KOPT-K1 (cell line): Measurements from ENCODE around the gene DGKH.

Experiments
- H3K27ac ChIP-seq: fragments of 200-600 bp; sonication (generic); 2 replicates; pipeline ENCODE4 v1.5.1; 2016; ENCODE audit warnings: antibody characterized with exemption, mild to moderate bottlenecking, low read depth, low read length; ENCODE audit not compliant: poor library complexity, severe bottlenecking
- H3K36me3 ChIP-seq: fragments of 200-600 bp; sonication (generic); 2 replicates; pipeline ENCODE4 v1.5.1; 2017; ENCODE audit warnings: antibody characterized with exemption, mild to moderate bottlenecking, low read length, moderate library complexity; ENCODE audit not compliant: insufficient read depth
- H3K9me3 ChIP-seq: fragments of 200-600 bp; sonication (generic); 2 replicates; pipeline ENCODE4 v1.5.1; 2017; ENCODE audit warnings: antibody characterized with exemption, low read length, mild to moderate bottlenecking; ENCODE audit not compliant: insufficient read depth, poor library complexity, severe bottlenecking

DGKH gene

GRCh38 chr13:42107421-42107820, 59.0 kb downstream of the DGKH start:
- Histone ChIP-seq H3K36me3 (no peaks in the 10 kb centered on the region), H3K27ac (no peak overlapping the region), H3K9me3 (no peaks in the 10 kb centered on the region)

GRCh38 chr13:42108217-42108616, 59.8 kb downstream of the DGKH start:
- Histone ChIP-seq H3K36me3 (no peaks in the 10 kb centered on the region), H3K9me3 (no peaks in the 10 kb centered on the region), H3K27ac (no peak overlapping the region)

- no peaks in the 10 kb centered on the region for H3K9me3 ChIP-seq
- no peaks in the 10 kb centered on the region for H3K36me3 ChIP-seq
- no peak overlapping the region for H3K27ac ChIP-seq
Observed at GRCh38 chr13:42109957-42110356, 61.5 kb downstream of the DGKH start.

DNA sequence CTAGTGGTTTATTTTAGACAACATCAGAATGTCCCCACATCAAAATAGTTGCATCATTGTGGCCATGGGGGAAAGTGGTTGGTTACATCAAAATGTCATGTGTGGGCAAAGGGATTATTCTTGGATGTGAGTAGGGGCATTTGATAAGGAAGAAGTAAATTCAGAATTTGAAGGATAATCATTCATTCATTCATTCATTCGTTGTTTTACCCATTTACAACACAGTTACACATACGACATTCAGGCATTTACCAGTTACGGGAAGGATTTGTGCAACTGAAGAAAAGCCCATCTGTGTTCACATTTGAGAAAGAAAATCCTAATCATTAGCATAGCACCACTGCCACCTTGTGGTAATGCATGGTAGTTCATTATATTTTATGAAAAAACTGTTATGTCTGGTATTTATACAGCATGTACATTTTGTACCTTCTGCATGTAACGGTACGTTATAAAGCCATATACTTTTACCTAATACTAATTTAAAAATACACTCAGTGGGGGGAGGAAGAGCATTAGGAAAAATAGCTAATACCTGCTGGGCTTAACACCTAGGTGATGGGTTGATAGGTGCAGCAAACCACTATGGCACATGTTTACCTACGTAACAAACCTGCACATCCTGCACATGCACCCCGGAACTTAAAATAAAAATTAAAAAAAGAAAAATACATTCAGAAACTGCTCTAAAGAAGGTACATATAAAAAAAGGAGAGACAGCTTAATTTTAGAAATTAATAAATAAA, 62.1 kb downstream of the DGKH start:
- no peak overlapping the region for H3K27ac ChIP-seq
- no peaks in the 10 kb centered on the region for H3K9me3 ChIP-seq
- no peaks in the 10 kb centered on the region for H3K36me3 ChIP-seq

- Histone ChIP-seq H3K27ac (no peak overlapping the region), H3K9me3 (no peaks in the 10 kb centered on the region), H3K36me3 (no peaks in the 10 kb centered on the region)
Observed at GRCh38 chr13:42112864-42113263, 64.4 kb downstream of the DGKH start.

- Histone ChIP-seq H3K27ac (no peak overlapping the region), H3K9me3 (no peaks in the 10 kb centered on the region), H3K36me3 (no peaks in the 10 kb centered on the region)
Observed at GRCh38 chr13:42113478-42113877, 65.0 kb downstream of the DGKH start.

DNA sequence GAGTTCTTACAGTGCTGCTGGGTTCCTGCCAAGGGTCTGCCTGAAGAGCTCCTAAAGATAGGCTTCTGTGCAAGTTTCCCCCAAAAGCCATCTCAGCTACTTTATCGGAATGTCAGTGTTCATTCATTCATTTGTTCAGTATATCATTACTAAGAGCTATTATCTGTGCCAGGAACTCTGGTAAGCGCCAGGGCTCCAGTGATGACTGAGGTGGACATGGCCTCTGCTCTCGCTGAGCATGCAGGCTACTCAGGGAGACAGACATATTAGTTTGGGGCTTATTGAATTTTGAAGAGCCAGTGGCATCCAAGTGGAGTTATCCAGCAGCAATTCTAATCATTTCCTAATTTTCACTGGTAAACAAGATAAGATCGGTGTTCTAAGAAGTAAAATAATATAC, 65.8 kb downstream of the DGKH start:
- H3K36me3 ChIP-seq = no peaks in the 10 kb centered on the region
- H3K27ac ChIP-seq = no peak overlapping the region

DNA sequence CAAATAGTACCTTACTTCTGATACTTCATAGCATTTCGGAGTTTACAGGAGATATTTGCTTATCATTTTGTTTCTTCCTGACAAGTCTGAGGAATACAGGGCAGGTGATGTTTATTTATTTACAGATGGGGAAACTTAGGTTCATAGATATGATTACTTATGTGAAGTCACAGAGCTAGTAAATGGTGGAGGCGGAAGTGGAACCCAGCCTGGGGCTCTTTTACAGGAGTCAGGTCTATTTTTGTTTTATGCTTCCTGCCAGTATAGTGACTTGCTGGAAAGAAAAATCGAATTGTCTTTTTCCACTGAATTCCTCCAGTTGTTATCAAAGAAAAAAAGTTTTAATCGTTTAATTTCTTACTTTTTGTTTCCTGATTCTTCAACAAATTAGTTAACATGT, 66.5 kb downstream of the DGKH start:
- Histone ChIP-seq H3K9me3 (no peaks in the 10 kb centered on the region), H3K27ac (no peak overlapping the region), H3K36me3 (no peaks in the 10 kb centered on the region)

More for the DNA sequence above, 65.8 kb downstream of the DGKH start:
- H3K9me3 ChIP-seq = no peaks in the 10 kb centered on the region

DNA sequence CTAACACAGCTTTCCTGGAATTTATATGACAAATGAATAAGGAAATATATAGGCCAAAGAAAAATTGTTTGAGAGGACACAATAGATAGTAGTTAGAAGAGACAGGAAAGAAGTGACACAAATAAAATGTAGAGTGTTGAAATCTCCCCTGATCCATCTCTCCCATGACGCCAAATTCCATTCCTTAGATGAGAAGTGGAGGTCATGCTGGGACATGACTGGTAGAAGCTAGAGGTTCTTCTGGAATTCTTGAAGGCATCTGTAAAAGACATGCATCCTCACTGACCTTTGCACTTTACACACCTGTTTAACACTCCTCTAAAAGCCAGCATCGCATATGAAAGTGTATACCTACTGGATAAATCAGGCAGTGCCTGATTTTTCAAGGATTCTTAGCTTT, 67.8 kb downstream of the DGKH start:
- Histone ChIP-seq H3K27ac (no peak overlapping the region), H3K9me3 (no peaks in the 10 kb centered on the region), H3K36me3 (no peaks in the 10 kb centered on the region)

GRCh38 chr13:42119041-42119440, 70.6 kb downstream of the DGKH start:
- no peak overlapping the region for H3K27ac ChIP-seq
- no peaks in the 10 kb centered on the region for H3K36me3 ChIP-seq
- no peaks in the 10 kb centered on the region for H3K9me3 ChIP-seq

GRCh38 chr13:42119875-42120274, 71.4 kb downstream of the DGKH start:
- no peaks in the 10 kb centered on the region for H3K9me3 ChIP-seq

DNA sequence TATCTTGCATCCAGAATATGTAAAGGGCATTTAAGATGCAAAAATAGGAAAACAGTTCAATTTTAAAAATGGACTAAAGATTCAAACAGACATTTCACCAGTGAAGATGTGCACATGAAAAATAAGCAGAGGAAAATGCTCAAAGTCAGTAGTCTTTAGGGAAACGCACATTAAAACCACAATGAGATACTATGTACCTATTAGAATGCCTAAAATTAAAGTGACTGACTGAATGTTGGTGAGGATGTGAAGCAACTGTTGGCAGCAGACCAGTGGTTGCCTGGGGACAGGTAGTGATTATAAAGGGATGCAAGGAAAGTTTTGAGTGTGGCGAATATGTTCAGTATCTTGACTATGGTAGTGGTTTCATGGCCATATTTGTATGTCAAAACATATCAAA, 75.2 kb downstream of the DGKH start:
- no peaks in the 10 kb centered on the region for H3K9me3 ChIP-seq
- H3K36me3 ChIP-seq = no peaks in the 10 kb centered on the region
- no peak overlapping the region for H3K27ac ChIP-seq

More at GRCh38 chr13:42119875-42120274, 71.4 kb downstream of the DGKH start:
- Histone ChIP-seq H3K27ac (no peak overlapping the region), H3K36me3 (no peaks in the 10 kb centered on the region)

DNA sequence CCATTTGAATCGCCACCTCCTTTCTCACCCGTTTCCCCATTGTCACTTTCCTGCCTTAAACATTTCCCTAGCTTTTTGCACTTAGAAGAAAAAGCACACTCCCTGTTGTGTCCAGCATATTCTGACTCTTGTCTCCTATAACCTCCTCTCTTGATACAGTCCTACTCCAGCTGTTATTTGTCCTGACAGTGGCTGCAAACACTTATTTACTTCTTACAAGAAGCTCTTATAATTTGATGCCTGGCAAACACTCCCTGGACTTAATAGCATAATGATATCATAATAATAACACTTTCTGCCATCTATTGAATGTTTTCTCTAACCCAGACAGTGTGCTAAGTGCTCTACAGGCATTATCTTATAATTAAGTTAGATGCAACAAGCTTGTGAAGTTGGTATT, 76.6 kb downstream of the DGKH start:
- H3K9me3 ChIP-seq = no peaks in the 10 kb centered on the region
- peaks cover 5% of the 10 kb centered on the region; the same call in 1 of the 2 replicates for H3K36me3 ChIP-seq
- no peak overlapping the region for H3K27ac ChIP-seq

- Histone ChIP-seq H3K27ac (no peak overlapping the region), H3K9me3 (no peaks in the 10 kb centered on the region), H3K36me3 (peaks cover 18% of the 10 kb centered on the region; the same call in 1 of the 2 replicates)
Observed at GRCh38 chr13:42127047-42127446, 78.6 kb downstream of the DGKH start.

DNA sequence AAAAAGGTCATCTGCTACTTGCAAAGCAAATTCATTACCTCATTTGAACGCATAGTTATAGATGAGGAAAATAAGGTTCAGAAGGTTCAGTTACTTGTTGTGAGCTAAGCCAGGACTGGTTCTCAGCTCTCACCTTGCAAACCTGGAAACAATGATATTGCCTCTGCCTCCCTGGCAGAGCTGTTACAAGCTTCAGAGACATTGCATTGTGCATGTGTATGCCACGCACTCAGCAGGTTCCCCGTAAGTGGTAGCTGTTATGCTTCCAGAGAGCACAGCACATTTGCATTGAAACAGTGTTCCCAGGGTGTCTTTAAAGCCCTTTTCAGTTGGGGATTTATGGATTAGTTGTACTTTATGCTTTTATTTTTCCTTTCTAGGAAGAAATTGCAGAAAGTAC, 80.6 kb downstream of the DGKH start:
- H3K9me3 ChIP-seq = no peaks in the 10 kb centered on the region
- no peak overlapping the region for H3K27ac ChIP-seq
- H3K36me3 ChIP-seq = peaks cover 18% of the 10 kb centered on the region; the same call in 1 of the 2 replicates

DNA sequence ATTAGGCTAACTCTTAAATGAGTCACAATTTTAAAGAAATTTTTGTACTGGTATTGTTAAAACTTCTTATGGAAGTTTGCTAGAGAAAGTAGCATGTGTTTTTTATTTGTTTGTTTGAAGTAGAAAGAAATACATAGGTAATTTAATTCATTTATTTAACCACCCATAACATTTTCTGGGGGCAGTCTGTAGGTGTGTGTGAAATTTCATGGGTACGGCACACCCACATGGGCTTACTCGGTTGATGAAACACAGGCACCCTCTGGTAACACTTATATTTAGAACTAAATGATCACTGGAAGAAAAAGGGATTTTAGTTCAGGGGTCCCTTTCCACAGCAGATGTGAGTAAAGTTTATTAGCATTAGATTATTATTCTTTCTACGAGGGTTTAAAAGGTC, 88.1 kb downstream of the DGKH start:
- no peak overlapping the region for H3K27ac ChIP-seq
- no peaks in the 10 kb centered on the region for H3K9me3 ChIP-seq
- H3K36me3 ChIP-seq = peaks cover 4% of the 10 kb centered on the region; the same call in 1 of the 2 replicates
